GM19372 (cell line): Measurements from ENCODE around the gene GPR162.

ENCODE experiments used
- ATAC-seq: cut with Tn5 transposase; IDR thresholded peaks from one replicate; pipeline ENCODE4 v1.9.1; 2021; ENCODE audit warnings: mild to moderate bottlenecking, low read depth, moderate library complexity; ENCODE audit not compliant: unreplicated experiment

The GPR162 gene

DNA sequence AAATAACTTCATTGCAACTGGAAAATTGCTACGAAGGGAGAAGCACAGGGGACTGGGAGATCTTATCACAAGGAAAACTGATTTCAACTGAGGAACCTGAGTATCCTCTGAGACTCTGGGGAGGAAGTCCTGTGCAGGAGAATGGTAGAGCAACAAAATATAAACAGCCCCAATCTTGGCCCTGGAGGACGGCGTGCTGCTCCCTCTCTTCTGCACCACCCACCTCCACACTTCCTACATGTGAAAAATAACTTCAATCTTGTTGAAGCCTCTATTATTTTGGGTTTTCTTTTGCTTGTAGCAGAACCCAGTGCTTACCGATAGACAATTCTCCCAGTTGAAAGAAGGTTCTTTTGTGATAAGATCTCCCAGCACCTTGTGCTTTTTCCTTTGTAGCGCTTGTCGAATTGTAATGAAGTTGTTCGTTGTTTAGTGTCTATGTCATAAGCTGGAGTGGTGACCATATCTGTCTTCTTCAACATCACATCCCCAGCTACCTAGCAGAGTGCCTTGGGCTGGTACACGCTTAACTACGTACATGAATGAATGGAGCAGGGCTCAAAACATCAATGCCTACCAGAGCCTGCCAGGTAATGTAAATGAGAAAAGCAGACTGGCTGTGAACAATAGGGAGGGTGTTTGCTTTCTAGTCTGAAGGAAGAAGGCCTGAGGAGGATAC is 35.1 kb upstream of the GPR162 start:
- ATAC-seq: no peak

DNA sequence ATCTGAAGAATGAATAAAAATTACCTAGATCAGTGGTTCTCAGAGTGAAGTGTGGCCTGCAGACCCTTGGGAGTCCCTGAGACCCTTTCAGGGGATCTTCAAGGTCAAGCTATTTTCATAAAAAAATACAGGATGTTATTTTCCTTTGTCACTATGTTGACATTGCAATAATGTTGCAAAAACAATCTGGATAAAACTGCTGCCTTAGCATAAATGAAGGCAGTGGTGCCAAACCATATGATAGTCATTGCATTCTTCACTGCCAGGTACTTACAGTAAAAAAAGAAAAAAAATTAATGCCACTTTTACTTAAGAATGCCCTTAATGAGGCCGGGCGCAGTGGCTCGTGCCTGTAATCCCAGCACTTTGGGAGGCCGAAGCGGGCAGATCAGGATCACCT is 34.3 kb upstream of the GPR162 start:
- no peak for ATAC-seq

DNA sequence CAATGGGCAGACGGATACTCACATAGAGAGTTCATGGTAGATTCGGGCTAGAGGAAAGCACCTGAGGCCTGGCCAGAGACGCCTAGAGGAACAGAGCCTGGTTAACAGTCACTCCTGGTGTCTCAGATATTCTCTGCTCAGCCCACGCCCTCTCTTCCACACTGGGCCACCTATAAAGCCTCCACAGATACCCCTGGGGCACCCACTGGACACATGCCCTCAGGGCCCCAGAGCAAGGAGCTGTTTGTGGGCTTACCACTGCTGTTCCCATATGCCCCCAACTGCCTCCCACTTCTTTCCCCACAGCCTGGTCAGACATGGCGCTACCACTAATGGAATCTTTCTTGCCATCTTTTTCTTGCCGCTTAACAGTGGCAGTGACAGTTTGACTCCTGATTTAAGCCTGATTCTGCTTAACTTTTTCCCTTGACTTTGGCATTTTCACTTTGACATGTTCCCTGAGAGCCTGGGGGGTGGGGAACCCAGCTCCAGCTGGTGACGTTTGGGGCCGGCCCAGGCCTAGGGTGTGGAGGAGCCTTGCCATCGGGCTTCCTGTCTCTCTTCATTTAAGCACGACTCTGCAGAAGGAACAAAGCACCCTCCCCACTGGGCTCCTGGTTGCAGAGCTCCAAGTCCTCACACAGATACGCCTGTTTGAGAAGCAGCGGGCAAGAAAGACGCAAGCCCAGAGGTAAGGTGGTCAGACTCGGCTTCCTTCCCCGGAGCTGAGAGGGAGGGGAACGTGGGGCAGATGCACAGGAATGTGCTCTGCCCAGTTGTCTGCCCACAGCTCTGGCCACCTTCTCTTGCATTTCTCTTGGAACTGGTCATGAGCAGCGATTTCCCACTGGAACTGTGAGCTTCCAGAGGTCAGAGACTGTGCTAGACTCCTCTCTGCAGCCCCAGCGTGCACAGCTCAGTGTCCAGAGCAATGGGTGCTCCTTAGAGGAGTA is 32.4 kb upstream of the GPR162 start, which contains the start of gene CD4:
Gene CD4 (plus strand): TSS at position 557 of the 953 bp plus-strand sequence. CDS start 10,611 bp downstream, outside the sequence.
- ATAC-seq: no peak

DNA sequence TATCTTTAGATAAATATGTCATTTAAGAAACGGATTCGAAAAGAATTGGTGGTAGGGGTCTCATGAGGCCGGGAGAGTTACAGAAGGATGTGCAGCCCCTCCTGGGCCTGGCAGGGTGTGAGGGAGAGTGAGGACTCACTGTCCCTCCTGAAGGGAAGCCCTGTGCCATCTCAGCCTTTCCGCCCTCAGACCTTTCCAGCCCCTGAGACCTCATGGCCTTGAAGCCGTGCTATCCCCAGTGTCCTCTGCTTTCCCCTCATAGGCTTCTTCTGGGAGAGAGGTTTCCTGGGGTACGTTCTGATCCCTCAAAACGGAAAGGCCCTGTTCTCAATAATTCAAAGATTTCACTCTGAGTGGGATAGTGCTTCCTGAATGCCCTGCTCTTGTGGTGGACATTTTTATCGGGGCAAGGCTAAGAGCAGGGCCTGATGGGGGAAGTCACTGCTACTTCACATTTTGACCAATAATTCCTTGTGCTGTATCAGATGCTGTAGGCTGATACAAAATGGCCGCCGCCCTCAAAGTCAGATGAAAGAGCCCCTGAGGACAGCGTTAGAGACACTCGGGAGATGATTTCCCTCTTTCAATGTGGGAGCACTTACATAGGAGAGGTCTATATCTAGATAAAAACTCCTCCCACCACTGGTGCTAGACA is 31.0 kb upstream of the GPR162 start:
- ATAC-seq: no peak

DNA sequence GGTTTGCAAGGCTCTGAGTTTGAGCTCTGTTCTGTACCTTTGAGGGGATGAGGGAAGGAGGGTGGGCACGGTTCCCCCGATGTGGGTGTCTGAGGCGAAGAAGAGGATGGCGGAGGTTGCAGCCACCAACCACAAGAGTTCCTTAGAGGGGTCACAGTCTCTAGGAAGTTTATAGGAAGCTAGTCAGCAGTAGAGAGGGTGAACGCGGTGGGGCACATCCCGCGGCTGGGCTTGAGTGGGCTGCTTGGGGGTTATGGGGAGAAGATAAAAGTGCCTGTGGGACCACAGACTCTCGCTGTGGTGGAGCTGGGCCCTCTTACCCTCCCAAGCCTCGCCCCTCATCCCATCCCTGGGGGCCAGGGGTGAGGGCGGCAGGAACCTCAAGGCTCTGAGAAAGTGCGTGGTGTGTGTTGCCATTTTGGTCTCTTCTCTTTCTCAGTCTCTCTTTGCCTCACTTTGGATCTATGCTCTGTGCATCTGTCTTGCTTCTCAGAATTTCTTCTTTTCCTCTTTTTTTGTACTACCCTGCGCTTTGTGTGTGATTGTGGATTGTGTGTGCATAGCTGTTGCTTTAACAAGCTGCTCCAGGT is 29.6 kb upstream of the GPR162 start:
- no peak for ATAC-seq

DNA sequence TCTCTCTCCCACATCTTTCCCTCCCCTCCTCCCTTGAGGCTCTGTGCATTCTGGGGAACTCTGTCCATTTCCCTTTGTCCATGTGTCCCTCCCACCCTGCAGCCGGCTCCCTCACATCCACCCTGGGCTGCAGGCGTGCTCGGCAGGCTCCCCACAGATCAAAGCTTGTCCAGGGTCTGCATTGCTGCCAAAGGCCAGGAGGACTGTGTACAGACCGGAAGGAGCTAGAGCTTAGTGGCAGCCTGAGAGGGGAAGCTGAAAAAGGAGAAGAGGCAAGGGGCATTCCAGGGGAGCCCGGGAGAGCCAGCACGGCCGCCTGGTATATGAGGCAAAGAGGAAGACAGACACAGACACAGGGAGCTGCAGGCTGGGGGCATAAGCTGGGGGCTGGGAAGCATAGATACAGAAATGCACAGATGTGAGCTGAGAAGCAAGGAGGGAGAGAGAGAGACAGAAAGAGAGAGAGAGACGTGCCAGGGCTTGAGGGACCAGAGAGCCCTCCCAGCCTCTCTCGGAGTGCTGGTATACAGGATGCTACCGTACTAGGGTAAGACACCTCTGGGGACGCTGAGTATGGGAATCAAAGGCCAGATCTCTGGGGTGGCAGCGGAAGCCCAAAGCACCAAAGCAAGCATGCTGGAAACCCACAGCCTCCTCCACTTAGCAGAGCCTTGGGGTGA is 29.0 kb upstream of the GPR162 start:
- ATAC-seq: no peak

DNA sequence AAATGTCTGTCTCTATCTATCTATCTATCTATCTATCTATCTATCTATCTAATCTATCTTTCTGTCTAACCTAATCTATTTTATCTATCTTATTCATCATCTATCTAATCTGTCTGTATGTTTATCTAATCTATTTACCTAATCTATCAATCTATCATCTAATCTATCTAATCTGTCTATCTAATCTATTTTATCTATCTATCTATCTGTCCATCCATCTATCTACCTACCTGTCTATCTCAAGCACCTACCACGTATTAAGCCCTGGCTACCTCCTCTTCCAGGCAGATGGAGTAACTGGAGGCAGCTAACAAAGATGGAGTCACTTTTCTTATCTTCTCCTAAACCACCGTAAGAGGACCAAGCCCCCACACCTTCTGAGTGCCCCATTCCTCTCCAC is 26.5 kb upstream of the GPR162 start:
- no peak for ATAC-seq

DNA sequence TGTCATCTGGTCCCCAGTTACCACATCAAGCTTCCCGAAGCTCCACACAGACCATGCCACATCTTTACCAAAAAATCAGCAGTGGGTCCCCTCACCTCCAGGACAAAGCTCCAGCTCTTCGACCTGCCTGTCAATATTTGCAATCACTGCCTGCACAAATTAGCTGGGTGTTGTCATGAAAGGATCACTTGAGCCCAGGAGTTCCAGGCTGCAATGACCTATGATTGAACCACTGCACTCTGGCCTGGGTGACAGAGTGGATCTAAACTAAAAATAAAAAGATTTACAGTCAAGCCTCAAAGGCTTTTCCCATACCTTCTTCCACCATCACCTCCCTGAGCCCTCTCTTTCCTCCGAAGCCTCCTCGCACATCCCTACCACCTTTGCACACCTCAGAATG is 25.0 kb upstream of the GPR162 start:
- no peak for ATAC-seq

DNA sequence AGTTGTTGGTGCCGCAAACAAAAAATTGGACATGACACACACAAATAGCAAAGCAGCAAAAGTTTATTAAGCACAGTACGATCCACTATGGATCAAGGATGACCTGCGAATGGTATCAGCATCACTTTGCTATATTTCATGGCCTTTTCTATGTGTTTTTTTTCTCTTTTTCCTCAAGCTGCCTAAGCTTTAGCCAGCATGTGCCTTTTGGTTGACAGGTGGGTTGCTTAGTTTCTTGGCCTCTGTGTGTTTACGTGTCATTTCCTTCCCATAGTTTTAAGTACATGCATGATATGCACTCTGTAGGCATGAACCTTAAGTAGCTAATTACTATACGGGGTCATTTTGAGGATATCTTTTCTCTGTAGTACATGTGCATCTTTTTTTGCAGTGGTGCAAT is 22.5 kb upstream of the GPR162 start:
- no peak for ATAC-seq

DNA sequence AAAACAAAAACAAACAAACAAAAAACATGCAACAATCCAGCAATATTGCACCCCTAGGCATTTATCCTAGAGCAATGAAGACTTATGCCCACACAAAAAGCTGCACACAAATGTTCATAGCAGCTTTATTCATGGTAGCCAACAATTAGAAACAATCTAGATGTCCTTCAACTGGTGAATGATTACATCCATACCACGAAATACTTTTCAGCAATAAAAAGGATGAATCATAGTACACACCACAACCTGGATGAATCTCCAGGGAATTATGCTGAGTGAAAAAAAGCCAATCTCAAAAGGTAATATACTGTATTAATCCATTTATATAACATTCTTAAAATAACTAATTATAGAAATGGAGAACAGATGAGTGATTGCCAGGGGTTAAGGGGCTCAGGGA is 14.5 kb upstream of the GPR162 start:
- no peak for ATAC-seq

DNA sequence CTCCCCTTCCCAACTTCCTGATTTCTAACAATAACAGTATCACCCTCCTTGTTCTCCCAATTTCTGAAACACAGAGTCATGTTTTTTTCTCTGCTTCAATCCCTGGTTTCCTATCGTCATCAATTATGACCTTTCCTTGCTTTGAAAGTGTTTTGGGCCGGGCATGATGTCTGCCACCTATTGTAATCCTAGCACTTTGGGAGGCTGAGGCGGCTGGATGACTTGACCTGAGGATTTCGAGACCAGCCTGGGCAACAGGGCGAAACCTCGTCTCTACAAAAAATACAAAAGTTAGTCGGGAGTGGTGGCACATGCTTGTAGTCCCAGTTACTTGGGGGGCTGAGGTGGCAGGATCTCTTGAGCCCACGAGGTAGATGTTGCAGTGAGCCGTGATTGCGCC is 12.6 kb upstream of the GPR162 start:
- no peak for ATAC-seq

DNA sequence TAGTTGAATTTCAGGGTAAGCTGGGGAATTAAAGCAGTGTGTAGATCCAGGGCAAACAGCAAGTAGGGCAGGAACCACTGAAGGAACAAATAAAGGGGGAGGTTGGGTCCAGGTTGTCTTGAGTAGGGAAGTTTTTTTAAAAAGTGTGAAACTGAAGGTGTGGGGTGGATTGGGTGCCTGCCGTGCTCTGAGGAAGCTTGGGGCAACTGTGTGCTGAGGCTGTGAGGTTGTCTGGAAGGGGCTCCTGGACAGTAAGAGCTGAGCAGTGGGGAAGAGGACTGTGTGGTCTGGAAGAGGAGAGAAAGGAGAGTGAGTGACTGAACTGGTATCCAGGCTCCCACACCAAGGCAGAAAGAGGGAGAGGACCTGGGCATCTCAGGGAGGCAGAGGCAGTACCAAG is 10.9 kb upstream of the GPR162 start:
- no peak for ATAC-seq

DNA sequence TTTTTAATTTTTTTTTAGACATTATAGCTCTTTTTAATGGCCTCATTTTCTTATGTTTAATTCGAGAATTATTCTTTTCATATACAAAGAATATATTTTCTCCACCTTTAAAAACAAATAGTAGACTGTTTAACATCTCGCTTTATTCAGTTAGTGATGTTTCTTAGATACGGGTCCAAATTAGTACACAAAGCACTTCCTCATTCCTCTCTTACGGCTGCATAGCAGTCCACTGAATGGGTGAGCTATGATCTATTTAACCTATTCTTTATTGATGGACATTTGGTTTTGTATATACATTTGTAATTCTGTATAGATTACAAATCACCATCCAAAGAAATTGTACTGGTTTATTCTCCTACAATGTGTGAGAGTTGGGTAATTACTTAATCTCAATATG is 8.3 kb upstream of the GPR162 start:
- no peak for ATAC-seq

DNA sequence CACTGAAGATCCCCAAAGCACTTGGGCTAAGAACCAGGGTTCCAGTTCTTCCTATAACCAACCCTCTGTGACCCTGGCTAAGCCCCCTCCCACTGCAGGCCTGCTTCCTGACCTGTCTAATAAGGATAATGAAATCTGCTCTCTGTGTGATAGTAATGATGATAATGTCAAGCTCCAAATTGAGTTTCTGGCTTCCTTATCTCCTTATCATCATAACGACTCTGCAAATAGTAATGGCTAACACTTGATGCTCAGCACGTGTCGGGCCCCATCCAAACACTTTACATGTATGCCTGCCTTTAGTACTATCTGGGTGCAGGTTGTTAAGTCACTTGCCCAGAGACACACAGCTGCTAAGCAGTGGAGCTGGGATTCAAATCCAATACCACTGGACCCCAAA is 5.0 kb upstream of the GPR162 start:
- ATAC-seq: no peak

DNA sequence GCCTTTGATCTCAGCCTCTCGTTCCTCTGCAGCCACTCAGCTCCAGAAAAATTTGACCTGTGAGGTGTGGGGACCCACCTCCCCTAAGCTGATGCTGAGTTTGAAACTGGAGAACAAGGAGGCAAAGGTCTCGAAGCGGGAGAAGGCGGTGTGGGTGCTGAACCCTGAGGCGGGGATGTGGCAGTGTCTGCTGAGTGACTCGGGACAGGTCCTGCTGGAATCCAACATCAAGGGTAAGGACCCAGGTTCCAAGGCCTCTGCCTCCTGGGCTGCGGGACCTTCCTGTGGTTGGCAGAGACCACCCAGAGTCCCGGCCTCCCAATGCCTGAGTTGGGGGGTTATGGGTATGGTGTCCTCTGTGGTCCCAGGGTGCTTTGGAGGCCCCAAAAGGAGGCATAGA is 4.5 kb upstream of the GPR162 start:
- ATAC-seq: no peak

DNA sequence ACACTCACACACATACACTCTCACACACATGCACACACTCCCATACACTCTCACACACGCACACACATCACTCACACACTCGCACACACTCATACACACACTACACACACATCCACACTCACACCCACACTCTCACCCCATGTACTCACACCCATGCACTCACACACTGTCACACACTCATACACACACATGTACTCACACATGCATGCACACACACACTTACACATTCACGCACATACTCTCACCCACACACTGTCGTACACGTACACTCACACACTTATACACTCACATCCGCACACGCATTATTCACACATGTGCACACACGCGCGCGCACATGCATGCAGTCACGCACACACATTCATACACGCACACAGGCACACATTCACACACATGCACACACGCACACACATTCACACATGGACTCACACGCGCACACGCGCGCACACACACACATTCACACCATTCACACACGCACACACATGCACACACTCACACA is 3.9 kb upstream of the GPR162 start:
- no peak for ATAC-seq

DNA sequence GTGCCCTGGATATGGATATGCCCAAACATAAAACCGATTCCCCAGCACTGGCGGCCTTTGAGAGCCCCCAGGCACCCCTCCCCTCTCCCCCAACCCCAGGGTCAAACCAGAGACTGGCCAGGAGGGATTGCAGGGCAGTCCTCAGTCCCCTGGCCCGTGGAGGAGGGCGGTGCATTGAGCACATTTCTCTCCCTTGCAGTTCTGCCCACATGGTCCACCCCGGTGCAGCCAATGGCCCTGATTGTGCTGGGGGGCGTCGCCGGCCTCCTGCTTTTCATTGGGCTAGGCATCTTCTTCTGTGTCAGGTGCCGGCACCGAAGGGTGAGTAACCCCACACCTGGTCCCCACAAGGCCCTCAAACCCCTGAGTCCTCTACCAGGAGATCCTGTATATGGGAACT is 3.4 kb upstream of the GPR162 start:
- ATAC-seq: no peak

DNA sequence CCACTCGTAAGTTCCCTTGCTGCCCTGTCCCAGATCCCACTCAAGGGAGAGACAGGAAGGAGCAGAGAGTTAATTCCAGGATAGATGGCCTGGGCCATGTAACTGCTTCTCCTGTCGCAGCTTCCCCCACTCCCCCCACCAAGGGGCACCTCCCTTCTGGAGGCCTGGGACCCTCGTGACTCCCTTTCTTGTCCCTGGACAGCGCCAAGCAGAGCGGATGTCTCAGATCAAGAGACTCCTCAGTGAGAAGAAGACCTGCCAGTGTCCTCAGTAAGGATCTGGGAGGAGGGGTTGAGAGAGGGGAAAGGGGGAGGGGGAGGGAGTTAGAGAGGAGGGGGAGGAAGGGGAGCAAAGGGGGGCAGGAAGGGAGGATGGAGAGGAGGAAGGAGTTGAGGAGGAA is 3.0 kb upstream of the GPR162 start:
- ATAC-seq: no peak

DNA sequence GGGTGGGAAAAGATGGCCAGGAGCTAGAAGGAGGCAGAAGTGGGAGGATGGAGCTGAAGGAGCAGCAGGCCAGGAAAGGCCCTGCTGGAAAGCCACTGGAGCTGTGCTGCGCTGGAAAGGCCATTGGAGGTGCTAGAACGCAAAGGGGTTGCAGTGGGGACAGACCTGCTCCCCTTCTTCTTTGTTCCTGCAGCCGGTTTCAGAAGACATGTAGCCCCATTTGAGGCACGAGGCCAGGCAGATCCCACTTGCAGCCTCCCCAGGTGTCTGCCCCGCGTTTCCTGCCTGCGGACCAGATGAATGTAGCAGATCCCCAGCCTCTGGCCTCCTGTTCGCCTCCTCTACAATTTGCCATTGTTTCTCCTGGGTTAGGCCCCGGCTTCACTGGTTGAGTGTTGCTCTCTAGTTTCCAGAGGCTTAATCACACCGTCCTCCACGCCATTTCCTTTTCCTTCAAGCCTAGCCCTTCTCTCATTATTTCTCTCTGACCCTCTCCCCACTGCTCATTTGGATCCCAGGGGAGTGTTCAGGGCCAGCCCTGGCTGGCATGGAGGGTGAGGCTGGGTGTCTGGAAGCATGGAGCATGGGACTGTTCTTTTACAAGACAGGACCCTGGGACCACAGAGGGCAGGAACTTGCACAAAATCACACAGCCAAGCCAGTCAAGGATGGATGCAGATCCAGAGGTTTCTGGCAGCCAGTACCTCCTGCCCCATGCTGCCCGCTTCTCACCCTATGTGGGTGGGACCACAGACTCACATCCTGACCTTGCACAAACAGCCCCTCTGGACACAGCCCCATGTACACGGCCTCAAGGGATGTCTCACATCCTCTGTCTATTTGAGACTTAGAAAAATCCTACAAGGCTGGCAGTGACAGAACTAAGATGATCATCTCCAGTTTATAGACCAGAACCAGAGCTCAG is 2.3 kb upstream of the GPR162 start:
- no peak for ATAC-seq
